H1 (cell line): ENCODE measurements around the gene NID1. TPM values are rescaled to one million over a fixed set of nuclear protein-coding genes. Genes with fewer than 3 reads are reported as not detected.

Experiments
- CTCF ChIA-PET: fragments of 300-600 bp; sonication (Branson Sonifier 250); formaldehyde crosslinking; loops from one replicate; lab custom pipeline; 2021; ENCODE audit not compliant: partially characterized antibody; lab: Charles Lee
- POLR2A ChIA-PET: fragments of 300-600 bp; sonication (Branson Sonifier 250); formaldehyde crosslinking; loops from one replicate; lab custom pipeline; 2021; ENCODE audit warnings: inconsistent platforms; ENCODE audit not compliant: partially characterized antibody; lab: Charles Lee
- DNase-seq, 2 experiments: peaks; one replicate each; pipeline versions ENCODE4 v3.0.0 to v3.0.0-alpha.2; 2010 to 2022; ENCODE audit warnings: low spot score in 2 of 2, low read depth in 1 of 2, mixed read lengths in 1 of 2
- FAIRE-seq: peaks from 2 replicates; lab custom pipeline; 2011; peaks lifted over from hg19 to GRCh38; lab: Jason Lieb, UNC
- H2AFZ ChIP-seq: 2 replicates; pipeline ENCODE4 v1.8.1; 2012; ENCODE audit warnings: low read length, inconsistent platforms
- H2AK5ac ChIP-seq: 2 replicates; pipeline ENCODE4 v1.6.1; 2013; ENCODE audit warnings: low read depth, low read length
- H2BK120ac ChIP-seq: replicated peaks from 2 replicates; pipeline ENCODE3; 2013; ENCODE audit warnings: low read depth, low read length, inconsistent platforms
- H2BK12ac ChIP-seq: 2 replicates; pipeline ENCODE4 v1.6.1; 2013; ENCODE audit warnings: low read depth, low read length
- H2BK15ac ChIP-seq: 2 replicates; pipeline ENCODE4 v1.6.1; 2013; ENCODE audit warnings: low read length
- H2BK20ac ChIP-seq: 2 replicates; pipeline ENCODE4 v1.6.1; 2013; ENCODE audit warnings: low read length
- H2BK5ac ChIP-seq: 2 replicates; pipeline ENCODE4 v1.6.1; 2013; ENCODE audit warnings: low read depth, low read length
- H3K14ac ChIP-seq: 2 replicates; pipeline ENCODE4 v1.6.1; 2013; ENCODE audit warnings: inconsistent platforms; ENCODE audit not compliant: insufficient read length
- H3K18ac ChIP-seq: 2 replicates; pipeline ENCODE4 v1.6.1; 2013; ENCODE audit warnings: low read length; ENCODE audit errors: extremely low read depth
- H3K23ac ChIP-seq: 2 replicates; pipeline ENCODE4 v1.6.1; 2013; ENCODE audit warnings: inconsistent platforms; ENCODE audit not compliant: insufficient read length
- H3K23me2 ChIP-seq: 2 replicates; pipeline ENCODE4 v1.6.1; 2013; ENCODE audit warnings: low read depth, low read length
- H3K27ac ChIP-seq: 2 replicates; pipeline ENCODE4 v1.6.1; 2011; ENCODE audit warnings: low read depth, low read length, inconsistent platforms
- H3K27me3 ChIP-seq, 4 experiments: replicated peaks in 1 of 4; 1 replicate in 1 of 4; 2 replicates in 3 of 4; pipeline versions ENCODE4 v1.6.1 to v1.8.1; 2011 to 2013; ENCODE audit warnings: low read length in 3 of 4, mild to moderate bottlenecking in 3 of 4, inconsistent platforms in 2 of 4, mixed read lengths in 2 of 4, moderate library complexity in 1 of 4; ENCODE audit not compliant: control insufficient read depth in 3 of 4, insufficient read depth in 3 of 4; ENCODE audit errors: extremely low read depth in 1 of 4
- H3K36me3 ChIP-seq, 4 experiments: 2 replicates each; pipeline versions ENCODE4 v1.6.1 to v1.8.1; 2011 to 2013; ENCODE audit warnings: mild to moderate bottlenecking in 4 of 4, low read length in 3 of 4, moderate library complexity in 2 of 4, control low read depth in 1 of 4, inconsistent platforms in 1 of 4; ENCODE audit not compliant: insufficient read depth in 4 of 4, control insufficient read depth in 2 of 4
- H3K4ac ChIP-seq: replicated peaks from 2 replicates; pipeline ENCODE3; 2013; ENCODE audit warnings: low read length, low read depth, mixed read lengths, inconsistent platforms; ENCODE audit not compliant: insufficient read length
- H3K4me1 ChIP-seq, 4 experiments: replicated peaks in 1 of 4; 1 replicate in 1 of 4; 2 replicates in 3 of 4; pipeline versions ENCODE4 v1.6.1 to v1.8.1; 2011 to 2013; ENCODE audit warnings: low read length in 3 of 4, inconsistent platforms in 2 of 4, mixed read lengths in 1 of 4; ENCODE audit not compliant: insufficient read depth in 4 of 4, control insufficient read depth in 3 of 4
- H3K4me2 ChIP-seq, 2 experiments: 2 replicates each; pipeline versions ENCODE4 v1.6.1 to v1.8.1; 2011 to 2013; ENCODE audit warnings: low read depth in 2 of 2, low read length in 2 of 2, control low read depth in 1 of 2, inconsistent platforms in 1 of 2, mild to moderate bottlenecking in 1 of 2; ENCODE audit not compliant: insufficient read depth in 1 of 2
- H3K4me3 ChIP-seq, 4 experiments: fragments of 200-600, 300-600 bp in 1 of 4; sonication (generic), shearing (Covaris generic), sonication (Bioruptor Twin) in 1 of 4; 2 replicates each; pipeline versions ENCODE4 v1.5.1 to v1.8.1; 2011 to 2016; ENCODE audit warnings: low read length in 4 of 4, low read depth in 3 of 4, control low read depth in 2 of 4, inconsistent platforms in 2 of 4, mild to moderate bottlenecking in 2 of 4, mixed read lengths in 1 of 4, moderate library complexity in 1 of 4; ENCODE audit not compliant: insufficient read depth in 2 of 4; ENCODE audit errors: extremely low read depth in 1 of 4
- H3K56ac ChIP-seq: replicated peaks from 2 replicates; pipeline ENCODE3; 2013; ENCODE audit warnings: low read depth, mild to moderate bottlenecking, mixed read lengths, low read length, inconsistent platforms; ENCODE audit not compliant: insufficient read length
- H3K79me1 ChIP-seq: 2 replicates; pipeline ENCODE4 v1.6.1; 2013; ENCODE audit warnings: low read depth, low read length, control low read depth
- H3K79me2 ChIP-seq, 2 experiments: 2 replicates each; pipeline versions ENCODE4 v1.6.1 to v1.8.1; 2012 to 2013; ENCODE audit warnings: low read length in 2 of 2, mild to moderate bottlenecking in 2 of 2, inconsistent platforms in 1 of 2; ENCODE audit not compliant: insufficient read depth in 2 of 2, control insufficient read depth in 1 of 2
- H3K9ac ChIP-seq, 4 experiments: replicated peaks in 1 of 4; 1 replicate in 1 of 4; 2 replicates in 3 of 4; pipeline versions ENCODE4 v1.6.1 to v1.8.1; 2011 to 2013; ENCODE audit warnings: low read depth in 3 of 4, low read length in 3 of 4, control low read depth in 2 of 4, mild to moderate bottlenecking in 2 of 4, moderate library complexity in 2 of 4, inconsistent platforms in 1 of 4; ENCODE audit errors: extremely low read depth in 1 of 4
- H3K9me3 ChIP-seq, 2 experiments: 2 replicates each; pipeline versions ENCODE4 v1.6.1 to v1.8.1; 2012 to 2013; ENCODE audit warnings: mild to moderate bottlenecking in 2 of 2, moderate library complexity in 2 of 2, control low read depth in 1 of 2, inconsistent platforms in 1 of 2, low read depth in 1 of 2, low read length in 1 of 2, mixed read lengths in 1 of 2; ENCODE audit not compliant: insufficient read depth in 2 of 2
- H4K20me1 ChIP-seq, 2 experiments: replicated peaks in 1 of 2; 2 replicates each; pipeline versions ENCODE3 to v1.8.1; 2011 to 2013; ENCODE audit warnings: inconsistent platforms in 2 of 2, low read length in 2 of 2, mild to moderate bottlenecking in 1 of 2; ENCODE audit not compliant: insufficient read depth in 2 of 2, control insufficient read depth in 1 of 2
- H4K5ac ChIP-seq: 2 replicates; pipeline ENCODE4 v1.6.1; 2013; ENCODE audit warnings: low read length, low read depth, mixed read lengths, inconsistent platforms; ENCODE audit not compliant: insufficient read length
- H4K8ac ChIP-seq: 2 replicates; pipeline ENCODE4 v1.8.0; 2013; ENCODE audit warnings: mild to moderate bottlenecking, moderate library complexity, low read length, inconsistent platforms; ENCODE audit not compliant: insufficient read depth; ENCODE audit errors: extremely low read depth
- H4K91ac ChIP-seq: replicated peaks from 2 replicates; pipeline ENCODE3; 2013; ENCODE audit warnings: low read length, mixed read lengths, inconsistent platforms; ENCODE audit not compliant: insufficient read length
- CTCF ChIP-seq, 3 experiments: IDR thresholded peaks; 1 replicate in 2 of 3; 2 replicates in 1 of 3; pipeline versions ENCODE4 v1.5.1 to v1.6.1; 2011; ENCODE audit warnings: low read length in 3 of 3, mild to moderate bottlenecking in 3 of 3, inconsistent platforms in 2 of 3, low read depth in 1 of 3, moderate library complexity in 1 of 3; ENCODE audit not compliant: insufficient read depth in 1 of 3; ENCODE audit errors: control extremely low read depth in 1 of 3
- E2F6 ChIP-seq: IDR thresholded peaks from 2 replicates; pipeline ENCODE4 v1.6.1; 2012; ENCODE audit warnings: inconsistent platforms
- MAFK ChIP-seq: IDR thresholded peaks from 2 replicates; pipeline ENCODE4 v1.6.1; 2012; ENCODE audit warnings: low read depth, mild to moderate bottlenecking, improper control_type of control experiment, low read length
- RAD21 ChIP-seq, 2 experiments: IDR thresholded peaks in 1 of 2; conservative IDR thresholded peaks in 1 of 2; 2 replicates each; pipeline ENCODE4 v1.6.1; 2011; ENCODE audit warnings: low read depth in 2 of 2, low read length in 2 of 2, improper control_type of control experiment in 1 of 2, inconsistent platforms in 1 of 2, mild to moderate bottlenecking in 1 of 2, moderate library complexity in 1 of 2
- RNF2 ChIP-seq: fragments of 200-900, 300-1000 bp; sonication (generic); IDR thresholded peaks from 2 replicates; pipeline ENCODE4 v1.7.1; 2016; ENCODE audit warnings: borderline replicate concordance, low read depth, mild to moderate bottlenecking, antibody characterized with exemption, low read length; ENCODE audit not compliant: poor library complexity, severe bottlenecking; ENCODE audit errors: missing control alignments
- RXRA ChIP-seq: IDR thresholded peaks from 2 replicates; pipeline ENCODE4 v1.6.1; 2011; ENCODE audit warnings: low read depth, mild to moderate bottlenecking, low read length, moderate library complexity; ENCODE audit not compliant: insufficient read depth
- YY1 ChIP-seq: IDR thresholded peaks from 2 replicates; pipeline ENCODE4 v1.6.1; 2011; ENCODE audit warnings: low read depth, mild to moderate bottlenecking, low read length
- WGBS, 2 experiments: shearing (Covaris generic) in 1 of 2; methylation state at CpG; one replicate each; pipeline versions ENCODE4 v1.1.6 to v1.1.7; 2013 to 2015; ENCODE audit warnings: low lambda C conversion rate in 2 of 2, mixed read lengths in 2 of 2, inconsistent platforms in 1 of 2, low coverage in 1 of 2, missing lambda C conversion rate in 1 of 2; ENCODE audit not compliant: insufficient replicate concordance in 2 of 2, insufficient coverage in 1 of 2, insufficient read length in 1 of 2; ENCODE audit errors: extremely low coverage in 1 of 2, missing lambda C conversion rate in 1 of 2; 5-methylcytosine and 5-hydroxymethylcytosine counted together
- polyA plus RNA-seq, 7 experiments: library from polyadenylated mRNA; depleted of rRNA in 3 of 7; stranded (reverse) in 5 of 7; unstranded in 2 of 7; fragments of >200 nt in 5 of 7; fragments of 200-250 nt in 2 of 7; gene quantifications; 1 replicate in 5 of 7; 2 replicates in 1 of 7; 4 replicates in 1 of 7; pipeline versions ENCODE4 v1.2.1 to v1.2.3, GENCODE V29; 2011 to 2013; ENCODE audit warnings: missing spikeins in 2 of 7, mixed read lengths in 2 of 7
- total RNA-seq: library from RNA; stranded (reverse); fragmentation: NEBNext Ultra II Directional; extraction: Animal tissue kit (Norgen Biotek cat#: 25700); gene quantifications from 2 replicates; pipeline ENCODE4 v1.2.1, GENCODE V29; 2021

The NID1 gene
- total and polyA plus RNA-seq, 2 of the 8 experiments (the other 6 are each of a cell fraction or from before 2014, with no cell fraction given): 20.9 to 25.4 TPM

DNA sequence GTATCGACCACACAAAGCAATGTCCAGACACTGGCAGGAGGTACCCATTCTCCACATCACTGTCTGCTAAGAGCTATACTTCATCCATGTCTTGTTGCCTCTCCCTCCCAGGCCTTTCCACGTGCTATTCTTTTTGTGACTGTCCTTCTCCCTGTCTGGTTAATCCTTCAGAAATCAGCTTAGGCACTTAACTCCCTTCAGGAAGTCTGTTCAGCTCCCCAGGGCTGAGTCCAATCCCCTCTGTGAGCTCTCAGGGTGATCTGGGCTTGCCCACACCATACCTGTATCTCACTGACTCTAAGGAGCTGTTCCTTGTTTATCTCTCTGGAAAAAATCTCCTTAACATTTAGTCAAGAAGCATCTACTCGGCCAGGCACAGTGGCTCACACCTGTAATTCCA is 69.4 kb downstream of the NID1 start:
- no peak overlapping the region for H2BK12ac ChIP-seq
- FAIRE-seq: no peak
- no peak overlapping the region for H3K9ac ChIP-seq
- H3K4ac ChIP-seq: no peak overlapping the region
- H2BK15ac ChIP-seq: no peak overlapping the region
- H4K91ac ChIP-seq: no peak overlapping the region
- POLR2A ChIA-PET: interaction anchor here (0.7 to 1.3 kb wide), 2 partner anchors 13 to 143 kb away, joined by 3 read pairs; no protein-coding TSS in a partner anchor
- no peak overlapping the region for H4K5ac ChIP-seq
- no peaks in the 10 kb centered on the region for H3K79me2 ChIP-seq
- H3K9me3 ChIP-seq: peaks cover 0 to 3% of the 10 kb centered on the region in 2 experiments; a peak in 1 of 4 replicates
- no peak overlapping the region for H3K18ac ChIP-seq
- H2AK5ac ChIP-seq: no peak overlapping the region
- H2BK120ac ChIP-seq: no peak overlapping the region
- no peak overlapping the region for H3K14ac ChIP-seq
- H3K27ac ChIP-seq: no peak overlapping the region
- no peaks in the 10 kb centered on the region for H3K79me1 ChIP-seq
- H4K8ac ChIP-seq: no peak overlapping the region
- H2BK20ac ChIP-seq: no peak overlapping the region
- H4K20me1 ChIP-seq: no peaks in the 10 kb centered on the region
- H3K4me1 ChIP-seq: no peaks in the 10 kb centered on the region
- CTCF ChIA-PET: interaction anchor here (0.7 to 1.5 kb wide), 3 partner anchors 11 to 554 kb away, joined by 3 to 5 read pairs (median 3); no protein-coding TSS in a partner anchor
- H2BK5ac ChIP-seq: no peak overlapping the region
- H3K36me3 ChIP-seq: no peaks in the 10 kb centered on the region
- no peak overlapping the region for H3K4me3 ChIP-seq
- H3K27me3 ChIP-seq: no peaks in the 10 kb centered on the region
- TF ChIP-seq YY1: no peak
- TF ChIP-seq MAFK: no peak
- no peak for TF ChIP-seq RAD21 (IDR thresholded peaks at IDR 0.05 in 1 of 2, conservative IDR thresholded peaks at IDR 0.05 in 1 of 2; ENCODE audit: low read depth in 2 of 2, low read length in 2 of 2)
- no peak for TF ChIP-seq E2F6
- TF ChIP-seq RNF2: no peak
- TF ChIP-seq RXRA: no peak
- TF ChIP-seq CTCF (IDR thresholded peaks at IDR 0.05; ENCODE audit: control extremely low read depth in 1 of 3, insufficient read depth in 1 of 3, low read depth in 1 of 3, low read length in 3 of 3): no peak
- H3K23me2 ChIP-seq: no peaks in the 10 kb centered on the region
- no peak overlapping the region for H2AFZ ChIP-seq
- DNase-seq: no peak
- H3K56ac ChIP-seq: no peak overlapping the region
- no peak overlapping the region for H3K23ac ChIP-seq
- no peak overlapping the region for H3K4me2 ChIP-seq
- WGBS, 2 experiments: 77% methylated on average over 3 of the region's 3 CpGs; no CpG with 5 or more reads in 1 of the 2 experiments
